Fibroblast of lung (primary cell): ENCODE results near the gene ADAMTSL1.

Source experiments
- EZH2 ChIP-seq: IDR thresholded peaks from 2 replicates; pipeline ENCODE4 v1.5.1; 2012; ENCODE audit warnings: low read length, control low read depth, mild to moderate bottlenecking; ENCODE audit errors: missing control alignments
- TF ChIP-seq, protein P1 (sequence below), 2 donors: IDR thresholded peaks in 1 of 2; conservative IDR thresholded peaks in 1 of 2; 1 replicate in 1 of 2; 2 replicates in 1 of 2; pipeline ENCODE4 v1.5.1; 2011 to 2012; ENCODE audit warnings: low read length in 2 of 2, control low read depth in 1 of 2, inconsistent platforms in 1 of 2, low read depth in 1 of 2, mild to moderate bottlenecking in 1 of 2

DNA sequence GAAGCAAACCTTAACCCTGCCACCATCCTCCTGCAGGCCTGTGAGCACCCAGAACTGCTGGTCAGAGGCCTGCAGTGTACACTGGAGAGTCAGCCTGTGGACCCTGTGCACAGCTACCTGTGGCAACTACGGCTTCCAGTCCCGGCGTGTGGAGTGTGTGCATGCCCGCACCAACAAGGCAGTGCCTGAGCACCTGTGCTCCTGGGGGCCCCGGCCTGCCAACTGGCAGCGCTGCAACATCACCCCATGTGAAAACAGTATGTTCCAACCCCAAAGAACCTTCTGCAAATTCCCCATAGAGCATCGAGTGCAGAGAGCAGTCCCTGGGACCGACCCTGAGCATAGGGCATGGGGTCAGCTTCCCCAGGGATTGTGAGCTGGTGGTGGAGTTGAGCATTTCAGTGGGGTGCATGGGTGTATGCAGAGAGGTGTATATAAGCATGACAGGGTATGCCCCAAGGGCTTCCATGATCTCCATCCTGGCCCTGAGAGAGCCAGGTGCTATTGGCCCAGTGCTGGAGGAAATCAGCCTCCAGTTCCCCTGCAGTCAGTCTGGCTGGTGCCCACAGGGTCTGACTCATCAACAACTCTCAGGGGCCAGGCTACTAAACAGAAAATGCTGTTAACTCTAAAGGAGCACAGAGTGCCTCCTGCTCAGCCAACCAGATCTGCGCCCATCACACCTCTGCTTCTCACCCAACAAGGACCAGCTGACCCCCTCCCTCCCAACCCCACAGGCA, 432.9 kb downstream of the ADAMTSL1 start:
- TF ChIP-seq, protein P1, sequence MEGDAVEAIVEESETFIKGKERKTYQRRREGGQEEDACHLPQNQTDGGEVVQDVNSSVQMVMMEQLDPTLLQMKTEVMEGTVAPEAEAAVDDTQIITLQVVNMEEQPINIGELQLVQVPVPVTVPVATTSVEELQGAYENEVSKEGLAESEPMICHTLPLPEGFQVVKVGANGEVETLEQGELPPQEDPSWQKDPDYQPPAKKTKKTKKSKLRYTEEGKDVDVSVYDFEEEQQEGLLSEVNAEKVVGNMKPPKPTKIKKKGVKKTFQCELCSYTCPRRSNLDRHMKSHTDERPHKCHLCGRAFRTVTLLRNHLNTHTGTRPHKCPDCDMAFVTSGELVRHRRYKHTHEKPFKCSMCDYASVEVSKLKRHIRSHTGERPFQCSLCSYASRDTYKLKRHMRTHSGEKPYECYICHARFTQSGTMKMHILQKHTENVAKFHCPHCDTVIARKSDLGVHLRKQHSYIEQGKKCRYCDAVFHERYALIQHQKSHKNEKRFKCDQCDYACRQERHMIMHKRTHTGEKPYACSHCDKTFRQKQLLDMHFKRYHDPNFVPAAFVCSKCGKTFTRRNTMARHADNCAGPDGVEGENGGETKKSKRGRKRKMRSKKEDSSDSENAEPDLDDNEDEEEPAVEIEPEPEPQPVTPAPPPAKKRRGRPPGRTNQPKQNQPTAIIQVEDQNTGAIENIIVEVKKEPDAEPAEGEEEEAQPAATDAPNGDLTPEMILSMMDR (conservative IDR thresholded peaks at IDR 0.05 in 1 of 2, IDR thresholded peaks at IDR 0.05 in 1 of 2; ENCODE audit: low read depth in 1 of 2, low read length in 2 of 2), result no peak
- TF ChIP-seq EZH2, result no peak
